B cell (primary cell): ENCODE measurements around the gene HOXB7.

Source experiments
- CTCF ChIP-seq: fragments of 200-600 bp; IDR thresholded peaks from one replicate; pipeline ENCODE4 v1.8.0; 2022; ENCODE audit warnings: antibody characterized with exemption, mild to moderate bottlenecking
- EZH2 ChIP-seq: IDR thresholded peaks from 2 replicates; pipeline ENCODE4 v1.6.1; 2012; ENCODE audit warnings: borderline replicate concordance, low read depth, mild to moderate bottlenecking, moderate library complexity, low read length; ENCODE audit not compliant: insufficient read depth, poor library complexity, severe bottlenecking

GRCh38 chr17:48570325-48571023 lies 40.3 kb downstream of the HOXB7 start:
- TF ChIP-seq CTCF (no peak), EZH2 (no peak)
